Measurements from ENCODE around the gene ATP1A2.
"Not testable (repeated sequence)": the region's sequence is repeated elsewhere in the genome, so short reads cannot be mapped to it uniquely, and the experiment has no call there.

ATP1A2 gene

DNA sequence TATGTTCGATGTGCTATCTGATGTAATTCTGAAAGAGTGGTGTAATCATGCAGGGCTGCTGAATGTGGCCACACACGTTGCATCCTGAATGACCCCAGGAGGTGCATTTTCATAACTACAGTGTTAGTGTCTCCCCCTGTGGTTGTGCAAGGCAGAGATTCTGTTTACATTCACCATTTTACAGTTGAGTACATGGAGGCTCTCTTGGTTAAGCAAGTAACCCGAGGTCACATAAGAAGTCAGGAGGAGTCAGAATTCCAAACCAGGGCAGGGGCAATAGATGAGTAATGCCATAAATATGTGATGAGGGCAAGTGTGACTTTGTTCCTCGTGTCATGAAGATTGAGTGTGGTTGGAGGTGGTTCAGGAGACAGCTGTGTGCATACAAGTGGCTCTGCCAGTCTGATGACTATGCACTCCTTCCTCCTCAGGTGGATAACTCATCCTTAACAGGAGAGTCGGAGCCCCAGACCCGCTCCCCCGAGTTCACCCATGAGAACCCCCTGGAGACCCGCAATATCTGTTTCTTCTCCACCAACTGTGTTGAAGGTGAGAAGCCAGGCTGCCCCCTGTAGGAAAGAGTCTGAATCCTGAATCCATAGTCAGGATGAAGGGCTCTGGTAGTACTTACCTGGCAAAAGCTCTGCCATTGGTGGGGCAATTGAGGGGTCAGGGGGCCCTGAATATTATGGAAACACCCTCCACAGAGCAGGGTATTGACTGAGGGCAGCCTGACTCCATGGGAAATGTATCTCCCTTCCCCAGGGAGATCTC is 9.3 kb downstream of the ATP1A2 start:
- peak; percentile 90 for DNase-seq (ENCODE audit: low spot score)

DNA sequence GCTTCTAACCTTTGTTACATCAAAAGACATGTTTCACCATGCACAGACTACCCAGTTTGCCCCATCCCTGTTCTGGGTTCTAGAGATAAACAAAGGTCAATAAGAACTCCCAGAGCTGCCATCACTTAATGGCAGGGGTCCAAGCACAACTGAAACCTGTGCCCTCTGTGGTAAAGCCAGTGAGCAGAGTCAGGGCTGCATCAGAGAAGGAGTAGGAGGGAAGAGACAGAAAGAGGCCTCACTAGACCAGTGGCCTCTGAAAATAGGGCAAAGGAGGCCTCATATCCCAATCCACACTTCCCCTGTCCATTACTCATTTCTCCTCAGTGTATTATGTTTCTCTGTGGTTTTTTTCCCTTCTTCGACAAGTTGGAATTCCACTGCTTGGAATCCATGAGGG is 10.2 kb downstream of the ATP1A2 start:
- DNase-seq (ENCODE audit: low spot score) = no peak

GRCh38 chr1:160126342-160126741 is 10.8 kb downstream of the ATP1A2 start:
- not testable (repeated sequence) for DNase-seq (ENCODE audit: low spot score)

DNA sequence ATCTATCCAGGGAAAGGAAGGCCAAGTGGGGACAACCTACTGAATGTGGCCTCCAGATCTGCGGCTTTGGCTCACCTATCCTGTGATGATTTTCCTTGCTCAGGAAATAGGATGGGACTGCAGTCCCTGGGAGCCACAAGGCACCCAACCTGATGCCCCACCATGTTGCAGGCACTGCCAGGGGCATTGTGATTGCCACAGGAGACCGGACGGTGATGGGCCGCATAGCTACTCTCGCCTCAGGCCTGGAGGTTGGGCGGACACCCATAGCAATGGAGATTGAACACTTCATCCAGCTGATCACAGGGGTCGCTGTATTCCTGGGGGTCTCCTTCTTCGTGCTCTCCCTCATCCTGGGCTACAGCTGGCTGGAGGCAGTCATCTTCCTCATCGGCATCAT is 11.8 kb downstream of the ATP1A2 start:
- no peak for DNase-seq (ENCODE audit: low spot score)

DNA sequence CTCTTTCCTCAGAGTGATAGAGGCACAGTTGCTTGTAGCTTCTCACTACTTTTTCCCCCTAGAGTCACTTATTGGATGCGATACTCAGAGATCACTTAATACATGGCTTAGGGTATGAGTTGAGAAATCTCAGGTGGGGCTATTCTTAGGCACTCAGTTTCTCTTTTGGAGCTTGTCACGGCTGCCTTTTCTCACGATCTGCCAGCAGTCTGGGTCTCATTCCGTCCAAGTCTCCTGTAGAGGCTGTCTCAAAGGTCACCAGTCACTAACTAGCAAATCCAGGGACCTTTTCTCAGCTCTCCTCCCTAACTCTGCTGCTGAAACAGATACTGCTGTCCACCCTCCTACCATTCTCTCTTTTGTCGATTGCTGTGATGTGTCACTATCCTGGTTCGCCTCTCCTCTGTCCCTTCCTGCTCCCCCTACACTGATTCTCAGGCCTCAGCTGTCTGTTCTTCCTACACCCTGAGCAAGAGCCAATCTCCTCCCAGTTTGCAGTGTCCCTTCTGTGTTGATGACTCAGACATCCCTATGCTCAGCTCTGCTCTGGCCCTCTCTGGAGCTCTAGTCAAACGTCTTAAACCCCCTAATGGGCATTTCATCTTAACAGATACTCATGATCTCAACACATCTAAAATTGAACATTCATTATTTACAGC is 12.4 kb downstream of the ATP1A2 start:
- peak; percentile 88 for DNase-seq (ENCODE audit: low spot score)

GRCh38 chr1:160128636-160129035 is 13.1 kb downstream of the ATP1A2 start:
- DNase-seq (ENCODE audit: low spot score) = no peak

GRCh38 chr1:160129046-160129445 is 13.5 kb downstream of the ATP1A2 start:
- peak; percentile 60 for DNase-seq (ENCODE audit: low spot score)

DNA sequence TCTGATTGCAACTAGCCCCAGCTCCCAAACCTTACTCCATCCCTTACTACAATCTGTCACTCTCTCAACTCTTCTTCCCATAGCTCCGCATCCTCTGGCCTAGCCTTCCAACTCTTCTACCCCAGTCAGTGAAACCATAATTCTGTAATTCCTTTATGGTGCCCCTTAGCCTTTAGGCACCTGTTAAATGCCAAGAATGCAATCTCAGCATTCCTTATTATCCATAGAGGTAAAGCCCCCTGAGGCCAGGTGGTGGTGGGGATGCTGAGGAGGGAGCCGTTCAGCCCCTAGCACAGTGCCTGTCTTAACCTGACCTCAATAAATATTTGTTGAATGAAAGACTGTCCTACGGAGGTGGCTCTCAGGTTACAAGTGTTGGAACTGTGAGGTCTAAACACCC is 14.0 kb downstream of the ATP1A2 start:
- no peak for DNase-seq (ENCODE audit: low spot score)

GRCh38 chr1:160129966-160130365 is 14.4 kb downstream of the ATP1A2 start:
- no peak for DNase-seq (ENCODE audit: low spot score)

DNA sequence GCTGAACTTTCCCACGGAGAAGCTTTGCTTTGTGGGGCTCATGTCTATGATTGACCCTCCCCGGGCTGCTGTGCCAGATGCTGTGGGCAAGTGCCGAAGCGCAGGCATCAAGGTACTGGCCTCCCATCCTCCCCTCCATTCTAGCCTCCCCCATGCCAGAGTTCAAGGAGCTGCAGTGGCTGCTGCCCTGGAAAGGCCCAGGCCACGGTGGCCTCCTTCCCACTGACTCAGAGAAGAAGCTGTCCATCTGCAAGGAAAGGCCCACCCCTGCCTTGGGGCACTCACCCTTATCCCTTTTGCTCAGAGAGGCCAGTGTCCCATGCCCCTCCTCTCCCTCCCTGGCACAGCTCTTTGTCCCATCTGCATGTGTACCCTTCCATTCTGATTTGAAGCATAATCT is 14.9 kb downstream of the ATP1A2 start:
- no peak for DNase-seq (ENCODE audit: low spot score)

- DNase-seq (ENCODE audit: low spot score) = no peak
Observed at GRCh38 chr1:160130939-160131338, 15.4 kb downstream of the ATP1A2 start.

- no peak for DNase-seq (ENCODE audit: low spot score)
Observed at GRCh38 chr1:160131803-160132565, 16.4 kb downstream of the ATP1A2 start.

DNA sequence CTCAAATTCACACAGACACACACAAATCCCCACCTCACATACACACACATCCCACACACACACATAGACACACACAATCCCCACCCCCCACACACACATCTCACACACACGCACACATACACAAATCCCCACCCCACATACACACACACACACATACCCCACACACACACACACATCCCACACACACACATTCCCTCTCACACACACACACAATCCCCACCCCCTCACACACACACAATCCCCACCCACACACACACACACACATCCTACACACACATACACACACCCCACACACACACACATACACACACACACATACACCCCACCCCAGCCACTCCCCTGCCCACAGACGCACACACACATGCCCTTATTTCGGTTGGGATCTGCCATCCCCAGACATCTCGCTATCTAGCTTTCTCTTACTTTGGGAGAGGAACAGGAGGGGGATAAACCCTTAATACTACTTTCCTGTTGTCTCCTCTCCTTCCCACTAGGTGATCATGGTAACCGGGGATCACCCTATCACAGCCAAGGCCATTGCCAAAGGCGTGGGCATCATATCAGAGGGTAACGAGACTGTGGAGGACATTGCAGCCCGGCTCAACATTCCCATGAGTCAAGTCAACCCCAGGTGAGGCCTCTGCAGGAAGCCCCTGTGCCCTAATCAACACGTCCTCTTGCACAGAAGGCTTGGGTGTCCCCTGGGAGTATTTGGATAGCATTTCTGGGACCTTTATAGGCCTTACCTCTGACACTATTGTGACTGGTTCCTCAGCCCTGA is 18.6 kb downstream of the ATP1A2 start:
- no peak for DNase-seq (ENCODE audit: low spot score)

DNA sequence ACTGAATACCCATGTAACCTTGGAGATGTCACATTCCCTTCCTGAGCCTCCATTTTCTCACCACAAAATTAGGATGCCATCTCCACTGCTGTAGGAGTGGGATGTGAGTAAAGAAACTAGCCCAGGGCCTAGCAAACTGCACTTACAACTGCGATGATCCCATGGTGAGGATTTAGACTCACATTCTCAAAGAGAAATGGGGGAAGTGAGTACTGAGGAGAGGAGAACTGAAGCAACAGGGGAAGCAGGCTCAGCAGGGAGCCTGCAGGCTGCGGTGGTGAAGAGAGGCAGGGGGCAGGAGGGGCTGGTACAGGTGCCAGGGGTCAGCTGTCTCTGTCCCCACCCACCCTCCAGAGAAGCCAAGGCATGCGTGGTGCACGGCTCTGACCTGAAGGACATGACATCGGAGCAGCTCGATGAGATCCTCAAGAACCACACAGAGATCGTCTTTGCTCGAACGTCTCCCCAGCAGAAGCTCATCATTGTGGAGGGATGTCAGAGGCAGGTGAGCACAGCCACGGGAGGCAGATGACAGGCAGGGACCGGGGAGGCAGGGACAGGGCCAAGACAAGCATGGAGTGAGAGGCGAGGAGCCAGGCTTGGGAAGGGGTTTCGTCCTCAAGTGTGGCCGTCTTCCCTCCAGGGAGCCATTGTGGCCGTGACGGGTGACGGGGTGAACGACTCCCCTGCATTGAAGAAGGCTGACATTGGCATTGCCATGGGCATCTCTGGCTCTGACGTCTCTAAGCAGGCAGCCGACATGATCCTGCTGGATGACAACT is 19.4 kb downstream of the ATP1A2 start:
- no peak for DNase-seq (ENCODE audit: low spot score)

- no peak for DNase-seq (ENCODE audit: low spot score)
Observed at GRCh38 chr1:160136121-160136925, 20.8 kb downstream of the ATP1A2 start.

DNA sequence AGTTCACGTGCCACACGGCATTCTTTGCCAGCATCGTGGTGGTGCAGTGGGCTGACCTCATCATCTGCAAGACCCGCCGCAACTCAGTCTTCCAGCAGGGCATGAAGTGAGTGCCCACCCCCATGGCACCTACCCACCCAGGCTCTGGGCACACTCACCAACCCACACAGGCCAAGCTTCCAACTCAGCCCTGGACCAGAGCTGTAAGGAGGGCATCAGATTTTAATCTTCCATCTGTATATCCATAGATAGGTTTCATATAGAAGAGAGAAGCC is 21.3 kb downstream of the ATP1A2 start:
- DNase-seq (ENCODE audit: low spot score) = no peak

DNA sequence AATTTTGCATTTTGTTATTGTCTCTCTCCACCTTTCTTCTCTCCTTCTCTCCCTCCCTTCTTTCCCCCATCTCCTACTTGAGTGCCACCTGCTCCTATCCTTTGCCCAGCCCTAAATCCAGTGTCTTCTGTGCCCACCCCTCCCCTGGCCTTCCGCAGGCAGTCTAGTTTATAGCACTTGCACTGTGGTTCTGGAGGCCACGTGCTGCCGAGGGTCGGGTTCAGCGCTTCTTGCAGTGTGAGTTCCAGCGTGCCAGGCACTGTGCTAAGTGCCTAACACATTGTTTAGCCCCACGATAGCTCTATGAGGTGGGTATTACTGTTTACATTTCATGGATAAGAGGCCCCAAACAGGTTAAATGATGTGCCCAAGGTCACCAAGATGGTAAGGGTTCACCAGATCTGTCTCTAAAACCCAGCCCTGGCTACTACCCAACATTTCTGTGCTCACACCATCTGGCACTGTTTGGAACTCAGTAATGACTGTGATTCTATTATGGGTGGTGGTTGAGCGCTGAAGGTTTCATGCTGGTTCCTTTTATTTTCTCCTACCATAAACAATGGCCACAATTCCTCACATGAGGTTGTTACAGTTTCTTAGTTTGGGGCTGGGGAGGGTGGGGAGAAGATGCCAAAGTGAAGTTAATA is 21.8 kb downstream of the ATP1A2 start:
- DNase-seq (ENCODE audit: low spot score) = no peak

GRCh38 chr1:160139840-160140239 is 24.3 kb downstream of the ATP1A2 start:
- DNase-seq (ENCODE audit: low spot score) = no peak

DNA sequence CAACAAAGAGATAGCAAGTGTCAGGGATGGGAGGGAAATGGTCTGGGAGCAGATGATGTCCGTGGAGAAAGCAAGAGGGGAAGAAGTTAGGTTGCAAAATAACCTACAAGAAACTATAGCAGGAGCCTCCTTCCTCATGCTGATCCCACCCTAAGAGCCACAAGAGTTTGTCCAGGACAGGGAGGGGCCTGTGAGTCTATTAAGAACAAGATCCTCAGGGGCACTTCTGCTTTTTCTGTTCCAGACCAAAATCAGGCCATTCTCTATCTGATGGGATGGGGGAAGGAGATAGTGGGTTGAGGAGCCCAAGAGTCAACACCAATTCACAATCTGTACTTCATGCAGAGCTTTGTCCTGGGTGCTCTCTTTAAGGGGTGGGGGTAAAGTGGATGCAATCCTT is 28.1 kb downstream of the ATP1A2 start:
- no peak for DNase-seq (ENCODE audit: low spot score)

- DNase-seq (ENCODE audit: low spot score) = peak; percentile 62
Observed at GRCh38 chr1:160144921-160145320, 29.4 kb downstream of the ATP1A2 start.
